Mesodermal cell (in vitro differentiated cells): ENCODE results near the gene CHMP4A.

Experiments
- H3K27ac ChIP-seq: 2 replicates; pipeline ENCODE4 v1.7.0; 2013; ENCODE audit warnings: mild to moderate bottlenecking, low read depth, low read length, moderate library complexity; ENCODE audit not compliant: severe bottlenecking
- H3K36me3 ChIP-seq: 2 replicates; pipeline ENCODE4 v1.7.1; 2013; ENCODE audit warnings: mild to moderate bottlenecking, low read length, moderate library complexity; ENCODE audit not compliant: control insufficient read depth, insufficient read depth
- H3K4me1 ChIP-seq: one replicate; pipeline ENCODE4 v1.7.1; 2013; ENCODE audit warnings: mild to moderate bottlenecking, low read length; ENCODE audit not compliant: insufficient read depth, control insufficient read depth, poor library complexity, severe bottlenecking
- H3K4me3 ChIP-seq: 2 replicates; pipeline ENCODE4 v1.7.0; 2013; ENCODE audit warnings: low read length, control low read depth, mild to moderate bottlenecking; ENCODE audit not compliant: insufficient read depth, poor library complexity, severe bottlenecking; ENCODE audit errors: extremely low read depth
- H3K9me3 ChIP-seq: 2 replicates; pipeline ENCODE4 v1.7.1; 2013; ENCODE audit warnings: mild to moderate bottlenecking, low read length, moderate library complexity; ENCODE audit not compliant: control insufficient read depth
- WGBS, 2 experiments: methylation state at CpG; one replicate each; pipeline ENCODE4 v1.1.5; 2013; ENCODE audit warnings: missing lambda C conversion rate in 2 of 2; ENCODE audit not compliant: insufficient coverage in 2 of 2; 5-methylcytosine and 5-hydroxymethylcytosine counted together

CHMP4A gene

GRCh38 chr14:24172871-24173281 lies 40.4 kb downstream of the CHMP4A start:
- Histone ChIP-seq H3K36me3 (peaks cover 18% of the 10 kb centered on the region), H3K9me3 (no peaks in the 10 kb centered on the region), H3K4me3 (peak overlapping the region; percentile 37), H3K27ac (no peak overlapping the region), H3K4me1 (no peaks in the 10 kb centered on the region)
- 94 to 98% methylated on average over 15 to 20 of the region's 20 CpGs for WGBS, 2 experiments

- Histone ChIP-seq H3K9me3 (no peaks in the 10 kb centered on the region), H3K4me3 (peak overlapping the region; percentile 37), H3K36me3 (peaks cover 17% of the 10 kb centered on the region), H3K27ac (no peak overlapping the region), H3K4me1 (no peaks in the 10 kb centered on the region)
- WGBS, 2 experiments, result 81 to 83% methylated on average over 20 to 26 of the region's 30 CpGs
Measured at GRCh38 chr14:24172261-24172860, 40.9 kb downstream of the CHMP4A start.

DNA sequence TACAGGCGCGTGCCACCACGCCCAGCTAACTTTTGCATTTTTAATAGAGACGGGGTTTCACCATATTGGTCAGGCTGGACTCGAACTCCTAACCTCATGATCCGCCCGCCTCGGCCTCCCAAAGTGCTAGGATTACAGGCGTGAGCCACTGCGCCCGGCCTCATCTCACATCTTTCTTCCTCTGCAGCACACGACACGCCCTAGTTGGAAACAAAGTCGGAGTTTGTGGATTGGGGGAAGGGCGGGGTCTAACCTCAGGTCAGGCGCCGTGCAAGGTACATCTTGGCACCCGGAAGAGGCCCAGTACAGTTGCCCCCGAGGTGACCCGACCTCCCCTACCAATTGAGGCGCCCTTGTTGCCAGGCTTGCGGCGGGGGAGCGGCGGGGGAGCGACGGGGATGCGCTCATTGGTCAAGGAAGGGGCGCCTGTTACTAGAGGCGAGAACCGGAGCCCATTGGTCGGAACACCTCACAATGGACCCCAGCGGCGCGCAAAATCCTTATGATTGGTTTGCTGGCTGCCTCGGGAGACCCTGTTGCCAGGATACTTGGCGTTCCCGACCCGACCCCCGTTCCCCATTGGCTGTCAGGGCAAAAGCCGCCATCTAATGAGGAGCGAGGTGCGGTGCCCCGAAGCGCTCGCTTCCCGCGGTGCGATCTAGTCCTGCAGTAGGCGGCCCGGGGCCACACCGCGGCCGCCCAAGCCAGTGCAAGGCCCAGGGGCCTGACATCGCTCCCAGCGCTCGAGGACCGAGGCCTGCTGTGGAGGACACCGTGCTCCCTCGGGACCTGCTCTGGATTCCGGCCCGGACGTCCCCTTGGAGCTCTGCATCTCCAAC lies 41.6 kb downstream of the CHMP4A start, which contains the start of gene REC8:
Gene REC8 (plus strand): TSS at position 659 of the 839 bp plus-strand sequence. CDS start 473 bp downstream, outside the sequence.
- peak within 1 kb of the TSS; percentile 37 for H3K4me3 ChIP-seq
- 20 to 29% methylated on average over 47 to 59 of the region's 63 CpGs for WGBS, 2 experiments
- no peak within 1 kb of the TSS for H3K27ac ChIP-seq
- no peaks in the 10 kb centered on the region for H3K4me1 ChIP-seq
- H3K9me3 ChIP-seq, result no peaks in the 10 kb centered on the region
- peaks cover 13% of the 10 kb centered on the region for H3K36me3 ChIP-seq

DNA sequence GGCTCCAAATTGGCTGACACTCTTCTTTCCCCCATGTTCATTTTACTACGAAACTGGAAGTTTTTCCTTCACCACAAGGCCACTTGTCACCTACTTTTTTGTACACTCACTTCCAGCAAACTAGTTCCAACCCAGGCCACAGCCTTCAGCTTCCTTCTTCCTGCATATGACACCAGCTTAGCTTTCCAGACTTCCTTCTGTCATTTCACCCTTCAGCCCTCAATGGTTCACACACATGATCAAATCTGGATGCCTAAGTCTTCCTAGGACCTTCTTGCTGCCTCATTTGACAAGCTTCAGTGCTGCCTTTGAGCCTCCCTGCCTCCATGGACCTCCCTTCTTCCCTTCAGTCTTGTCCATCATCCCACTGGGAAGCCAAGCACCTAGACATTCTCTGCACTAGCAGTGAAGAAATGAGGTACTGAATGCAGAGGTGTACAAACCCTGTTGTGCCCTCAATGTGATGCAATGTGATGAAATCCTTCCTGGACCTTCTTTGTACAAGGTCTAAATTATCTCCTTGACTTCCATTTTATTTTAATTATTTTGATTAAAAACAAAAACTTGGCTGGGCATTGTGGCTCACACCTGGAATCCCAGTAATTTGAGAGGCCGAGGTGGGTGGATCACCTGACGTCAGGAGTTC lies 45.7 kb downstream of the CHMP4A start:
- H3K27ac ChIP-seq, result no peak overlapping the region
- H3K4me3 ChIP-seq, result no peak overlapping the region
- H3K4me1 ChIP-seq, result no peaks in the 10 kb centered on the region
- H3K9me3 ChIP-seq, result no peaks in the 10 kb centered on the region
- 89% methylated on average over 3 of the region's 3 CpGs for WGBS, 2 experiments
- H3K36me3 ChIP-seq, result peaks cover 51% of the 10 kb centered on the region

- no peak overlapping the region for H3K27ac ChIP-seq
- H3K4me3 ChIP-seq, result no peak overlapping the region
- no peaks in the 10 kb centered on the region for H3K9me3 ChIP-seq
- 90 to 94% methylated on average over 2 to 4 of the region's 5 CpGs for WGBS, 2 experiments
- peaks cover 52% of the 10 kb centered on the region for H3K36me3 ChIP-seq
- no peaks in the 10 kb centered on the region for H3K4me1 ChIP-seq
Measured at GRCh38 chr14:24165785-24166184, 47.5 kb downstream of the CHMP4A start.

DNA sequence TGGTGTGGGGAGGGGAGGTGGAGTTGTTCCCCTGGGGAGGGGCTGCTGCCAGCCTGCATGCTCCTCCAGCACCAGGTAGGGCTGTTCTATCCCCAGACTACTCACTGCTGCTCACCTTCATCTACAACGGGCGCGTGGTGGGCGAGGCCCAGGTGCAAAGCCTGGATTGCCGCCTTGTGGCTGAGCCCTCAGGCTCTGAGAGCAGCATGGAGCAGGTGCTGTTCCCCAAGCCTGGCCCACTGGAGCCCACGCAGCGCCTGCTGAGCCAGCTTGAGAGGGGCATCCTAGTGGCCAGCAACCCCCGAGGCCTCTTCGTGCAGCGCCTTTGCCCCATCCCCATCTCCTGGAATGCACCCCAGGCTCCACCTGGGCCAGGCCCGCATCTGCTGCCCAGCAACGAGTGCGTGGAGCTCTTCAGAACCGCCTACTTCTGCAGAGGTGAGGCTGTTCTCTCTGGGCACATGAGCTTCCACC lies 48.7 kb downstream of the CHMP4A start:
- WGBS, 2 experiments, result 96 to 98% methylated on average over 9 to 14 of the region's 14 CpGs
- Histone ChIP-seq H3K27ac (no peak overlapping the region), H3K4me3 (no peak overlapping the region), H3K9me3 (no peaks in the 10 kb centered on the region), H3K4me1 (no peaks in the 10 kb centered on the region), H3K36me3 (peaks cover 61% of the 10 kb centered on the region)

DNA sequence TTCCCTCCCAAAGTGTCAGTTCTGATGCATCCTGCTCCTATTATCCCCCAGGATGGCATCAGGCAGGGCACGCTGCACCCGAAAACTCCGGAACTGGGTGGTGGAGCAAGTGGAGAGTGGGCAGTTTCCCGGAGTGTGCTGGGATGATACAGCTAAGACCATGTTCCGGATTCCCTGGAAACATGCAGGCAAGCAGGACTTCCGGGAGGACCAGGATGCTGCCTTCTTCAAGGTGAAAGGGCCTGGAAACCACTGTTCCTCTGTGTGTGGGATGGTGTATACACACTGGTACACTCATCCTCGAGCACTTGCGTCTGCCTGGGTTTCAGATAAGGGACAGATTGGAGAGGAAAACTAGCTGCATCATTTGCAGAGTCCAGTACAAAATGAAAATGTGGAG lies 51.2 kb downstream of the CHMP4A start:
- Histone ChIP-seq H3K9me3 (no peaks in the 10 kb centered on the region), H3K27ac (no peak overlapping the region), H3K4me3 (peak overlapping the region; percentile 38), H3K36me3 (peaks cover 68% of the 10 kb centered on the region), H3K4me1 (no peaks in the 10 kb centered on the region)
- 97 to 98% methylated on average over 8 of the region's 8 CpGs for WGBS, 2 experiments

DNA sequence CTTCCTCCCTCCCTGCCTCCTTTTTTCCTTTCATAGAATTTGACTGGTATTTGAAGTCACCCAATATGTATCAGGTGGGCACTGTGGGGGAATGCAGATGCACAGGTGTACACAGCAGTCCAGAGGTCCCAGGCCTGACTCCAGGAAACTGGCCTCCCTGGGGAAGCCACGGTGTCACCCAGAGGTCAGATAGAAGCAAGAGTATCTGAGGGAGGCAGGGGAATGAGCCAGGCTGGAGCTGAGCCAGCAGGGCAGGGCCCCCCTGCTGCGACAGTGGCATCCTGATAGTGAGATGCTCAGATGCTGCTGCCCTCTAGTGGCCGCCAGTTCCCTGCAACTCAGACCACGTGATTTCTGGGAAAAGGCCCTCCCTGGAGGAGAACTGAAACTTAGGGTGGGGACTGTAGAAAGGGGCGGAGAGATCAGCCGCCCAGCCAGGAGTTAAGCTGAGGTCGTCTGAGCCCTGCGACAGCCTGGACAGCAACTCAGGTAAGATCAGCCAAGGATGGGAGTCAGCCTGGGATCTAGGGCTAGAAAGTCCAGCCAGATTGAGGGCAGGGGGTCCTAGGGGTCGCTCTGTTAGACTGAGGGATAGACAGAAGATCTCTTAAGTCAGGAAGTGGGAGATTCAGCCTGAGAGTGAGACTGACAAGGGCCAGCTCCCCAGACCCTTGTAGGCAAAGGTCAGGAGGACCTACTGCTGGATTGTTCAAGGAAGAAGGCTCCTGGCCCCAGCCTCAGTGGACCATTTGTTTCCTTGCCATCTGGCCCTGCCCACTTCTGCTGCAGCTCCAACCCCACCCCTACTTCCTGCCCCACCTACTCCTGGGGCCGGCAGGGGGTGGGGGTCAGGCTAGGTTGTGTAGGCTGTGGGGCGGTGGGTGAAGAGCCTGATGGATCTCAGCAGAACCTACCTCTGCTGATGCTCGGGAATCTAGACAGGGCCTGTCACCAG lies 52.2 kb downstream of the CHMP4A start, which contains the start of gene IRF9:
Gene IRF9 (plus strand): TSS at position 416 of the 955 bp plus-strand sequence. CDS start 880 bp downstream, outside the sequence.
- no peaks in the 10 kb centered on the region for H3K4me1 ChIP-seq
- peaks cover 72% of the 10 kb centered on the region for H3K36me3 ChIP-seq
- peak within 1 kb of the TSS; percentile 71 for H3K27ac ChIP-seq
- WGBS, 2 experiments, result 9 to 19% methylated on average over 8 to 9 of the region's 12 CpGs
- peak within 1 kb of the TSS; percentile 38 for H3K4me3 ChIP-seq
- no peaks in the 10 kb centered on the region for H3K9me3 ChIP-seq

GRCh38 chr14:24160499-24160849 lies 52.8 kb downstream of the CHMP4A start:
- Histone ChIP-seq H3K4me1 (no peaks in the 10 kb centered on the region), H3K4me3 (no peak overlapping the region), H3K27ac (peak overlapping the region; percentile 59), H3K9me3 (no peaks in the 10 kb centered on the region), H3K36me3 (peaks cover 72% of the 10 kb centered on the region)
- WGBS, 2 experiments, result 93 to 100% methylated on average over 2 to 4 of the region's 4 CpGs
